IMR-90 (cell line): ENCODE data around the gene SRD5A1.

Source experiments
- BHLHE40 ChIP-seq: fragments of 150-350 bp; IDR thresholded peaks from 2 replicates; pipeline ENCODE4 v1.6.1; 2016; ENCODE audit warnings: mild to moderate bottlenecking, low read depth, low read length
- CEBPB ChIP-seq: IDR thresholded peaks from 2 replicates; pipeline ENCODE4 v1.6.1; 2012; ENCODE audit warnings: low read depth, low read length, improper control_type of control experiment
- CHD1 ChIP-seq: IDR thresholded peaks from 2 replicates; pipeline ENCODE4 v1.6.1; 2012; ENCODE audit warnings: low read depth, low read length, improper control_type of control experiment
- CTCF ChIP-seq: conservative IDR thresholded peaks from 2 replicates; pipeline ENCODE4 v1.5.1; 2012; ENCODE audit warnings: mild to moderate bottlenecking, low read depth, low read length, improper control_type of control experiment
- MXI1 ChIP-seq: IDR thresholded peaks from 2 replicates; pipeline ENCODE4 v1.6.1; 2012; ENCODE audit warnings: low read depth, mild to moderate bottlenecking, low read length, moderate library complexity, borderline replicate concordance
- POLR2A ChIP-seq: IDR thresholded peaks from 2 replicates; pipeline ENCODE4 v1.6.1; 2012; ENCODE audit warnings: mild to moderate bottlenecking, low read depth, low read length
- RCOR1 ChIP-seq: IDR thresholded peaks from 2 replicates; pipeline ENCODE4 v1.6.1; 2012; ENCODE audit warnings: mild to moderate bottlenecking, low read length, improper control_type of control experiment; ENCODE audit not compliant: insufficient replicate concordance
- SMC3 ChIP-seq: fragments of 150-350 bp; IDR thresholded peaks from 2 replicates; pipeline ENCODE4 v1.6.1; 2016; ENCODE audit warnings: low read depth, mild to moderate bottlenecking, antibody characterized with exemption, low read length, moderate library complexity
- USF2 ChIP-seq: fragments of 150-350 bp; IDR thresholded peaks from 2 replicates; pipeline ENCODE4 v1.6.1; 2017; ENCODE audit warnings: mild to moderate bottlenecking, antibody characterized with exemption, low read length, low read depth

GRCh38 chr5:6649681-6650080 lies 16.4 kb downstream of the SRD5A1 start:
- no peak for TF ChIP-seq CTCF
- no peak for TF ChIP-seq BHLHE40
- TF ChIP-seq USF2, result no peak
- TF ChIP-seq CHD1, result no peak
- no peak for TF ChIP-seq CEBPB
- TF ChIP-seq RCOR1, result no peak
- TF ChIP-seq POLR2A, result no peak
- TF ChIP-seq SMC3, result no peak
- no peak for TF ChIP-seq MXI1
